Retinal pigment epithelial cell (primary cell): ENCODE data around the gene CFAP46.

Experiments used
- DNase-seq: peaks from one replicate; pipeline ENCODE4 v3.0.0-alpha.2; 2010; ENCODE audit warnings: low read depth
- H3K4me3 ChIP-seq: 2 replicates; pipeline ENCODE4 v1.5.1; 2011; ENCODE audit warnings: mild to moderate bottlenecking, low read length, control low read depth, moderate library complexity
- TF ChIP-seq, protein P1 (sequence below): conservative IDR thresholded peaks from 2 replicates; pipeline ENCODE4 v1.5.1; 2011; ENCODE audit warnings: low read depth, low read length, control low read depth, inconsistent platforms

CFAP46 gene

DNA sequence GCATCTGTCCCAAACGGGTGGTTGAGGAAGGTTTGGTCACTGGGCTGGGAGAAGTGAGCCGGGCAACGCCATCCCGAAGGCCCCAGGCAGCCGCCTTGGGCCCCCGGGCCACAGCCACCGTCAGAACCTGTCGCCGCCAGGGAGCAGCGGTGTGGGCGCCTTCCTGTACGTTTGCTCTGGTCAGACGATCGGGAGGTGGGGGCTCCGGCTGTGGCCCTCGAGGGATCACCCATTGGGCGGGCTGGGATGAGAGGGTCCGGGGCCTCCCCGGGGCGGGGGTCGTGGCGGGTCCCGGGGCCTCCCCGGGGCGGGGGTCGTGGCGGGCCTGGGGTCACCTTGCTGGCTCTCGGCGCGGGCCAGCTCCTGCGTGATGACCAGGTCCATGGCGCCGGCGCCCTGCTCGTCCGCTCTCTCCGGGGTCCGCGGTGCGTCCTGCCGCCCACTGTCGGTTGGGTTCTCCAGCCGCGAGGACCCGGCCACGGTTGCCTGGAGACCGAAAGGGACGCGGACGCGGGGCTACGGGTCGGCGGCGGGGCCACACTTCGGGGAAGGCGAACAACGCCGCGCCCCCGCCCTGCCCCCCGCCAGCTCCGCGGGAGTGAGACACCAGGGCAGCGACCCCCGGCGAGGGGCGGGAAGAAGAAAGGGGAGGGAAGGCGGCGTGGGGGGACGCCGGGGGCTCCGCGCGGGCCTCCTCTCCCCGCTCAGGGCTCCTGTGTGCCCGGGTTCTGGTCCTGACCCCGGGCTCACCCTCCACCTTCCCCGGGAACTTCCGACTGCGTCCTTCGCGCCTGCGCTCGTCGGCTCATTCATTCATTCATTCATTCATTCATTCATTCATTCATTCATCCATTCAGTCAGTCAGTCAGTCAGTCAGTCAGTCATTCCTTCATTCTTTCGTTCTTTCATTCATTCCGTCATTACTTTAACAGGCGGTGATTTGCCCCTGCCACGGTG lies at the start of gene CFAP46:
Gene CFAP46 (minus strand): TSS at position 470 of the 957 bp plus-strand sequence. CDS start 86 bp downstream, at position 384.
- H3K4me3 ChIP-seq: peak within 1 kb of the TSS; percentile 47
- no peak for DNase-seq
- TF ChIP-seq, protein P1, sequence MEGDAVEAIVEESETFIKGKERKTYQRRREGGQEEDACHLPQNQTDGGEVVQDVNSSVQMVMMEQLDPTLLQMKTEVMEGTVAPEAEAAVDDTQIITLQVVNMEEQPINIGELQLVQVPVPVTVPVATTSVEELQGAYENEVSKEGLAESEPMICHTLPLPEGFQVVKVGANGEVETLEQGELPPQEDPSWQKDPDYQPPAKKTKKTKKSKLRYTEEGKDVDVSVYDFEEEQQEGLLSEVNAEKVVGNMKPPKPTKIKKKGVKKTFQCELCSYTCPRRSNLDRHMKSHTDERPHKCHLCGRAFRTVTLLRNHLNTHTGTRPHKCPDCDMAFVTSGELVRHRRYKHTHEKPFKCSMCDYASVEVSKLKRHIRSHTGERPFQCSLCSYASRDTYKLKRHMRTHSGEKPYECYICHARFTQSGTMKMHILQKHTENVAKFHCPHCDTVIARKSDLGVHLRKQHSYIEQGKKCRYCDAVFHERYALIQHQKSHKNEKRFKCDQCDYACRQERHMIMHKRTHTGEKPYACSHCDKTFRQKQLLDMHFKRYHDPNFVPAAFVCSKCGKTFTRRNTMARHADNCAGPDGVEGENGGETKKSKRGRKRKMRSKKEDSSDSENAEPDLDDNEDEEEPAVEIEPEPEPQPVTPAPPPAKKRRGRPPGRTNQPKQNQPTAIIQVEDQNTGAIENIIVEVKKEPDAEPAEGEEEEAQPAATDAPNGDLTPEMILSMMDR: no peak

DNA sequence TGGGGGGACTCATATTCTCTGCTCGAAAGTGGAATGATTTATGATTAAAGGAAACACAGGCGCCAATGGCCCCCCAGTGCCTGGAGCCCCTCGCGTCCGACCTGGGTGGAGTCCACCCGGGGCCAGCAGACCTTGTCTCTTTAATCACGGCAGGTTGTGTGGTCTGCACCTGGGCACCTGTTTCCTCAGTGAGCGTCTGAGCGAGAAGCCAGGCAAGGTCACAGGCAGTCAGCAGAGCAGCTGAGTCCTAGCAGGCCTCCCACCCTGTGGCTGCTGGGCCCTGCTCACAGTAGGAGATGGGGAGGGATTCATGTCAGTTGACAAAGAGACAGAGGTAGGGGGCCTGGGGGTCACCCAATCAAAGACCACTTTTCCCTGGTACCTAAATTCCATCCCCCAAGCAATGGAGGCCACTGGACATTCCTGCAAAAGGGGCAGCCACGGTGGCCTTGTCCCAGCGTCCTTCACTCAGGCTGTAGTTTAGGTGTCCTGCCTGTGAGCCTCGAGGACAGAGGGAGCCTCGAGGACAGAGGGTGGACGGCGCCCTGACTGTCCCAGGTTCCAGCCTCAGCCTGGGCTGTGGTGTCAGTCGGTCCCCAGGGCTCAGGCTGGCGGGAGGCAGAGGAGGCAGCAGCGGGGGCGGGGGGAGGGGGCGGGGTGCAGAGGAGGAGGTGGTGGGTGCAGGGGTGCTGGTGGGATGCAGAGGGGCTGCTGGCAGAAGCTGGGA lies 49.5 kb upstream of the CFAP46 start:
- no peak overlapping the region for H3K4me3 ChIP-seq
- DNase-seq: no peak
- TF ChIP-seq, protein P1: no peak

DNA sequence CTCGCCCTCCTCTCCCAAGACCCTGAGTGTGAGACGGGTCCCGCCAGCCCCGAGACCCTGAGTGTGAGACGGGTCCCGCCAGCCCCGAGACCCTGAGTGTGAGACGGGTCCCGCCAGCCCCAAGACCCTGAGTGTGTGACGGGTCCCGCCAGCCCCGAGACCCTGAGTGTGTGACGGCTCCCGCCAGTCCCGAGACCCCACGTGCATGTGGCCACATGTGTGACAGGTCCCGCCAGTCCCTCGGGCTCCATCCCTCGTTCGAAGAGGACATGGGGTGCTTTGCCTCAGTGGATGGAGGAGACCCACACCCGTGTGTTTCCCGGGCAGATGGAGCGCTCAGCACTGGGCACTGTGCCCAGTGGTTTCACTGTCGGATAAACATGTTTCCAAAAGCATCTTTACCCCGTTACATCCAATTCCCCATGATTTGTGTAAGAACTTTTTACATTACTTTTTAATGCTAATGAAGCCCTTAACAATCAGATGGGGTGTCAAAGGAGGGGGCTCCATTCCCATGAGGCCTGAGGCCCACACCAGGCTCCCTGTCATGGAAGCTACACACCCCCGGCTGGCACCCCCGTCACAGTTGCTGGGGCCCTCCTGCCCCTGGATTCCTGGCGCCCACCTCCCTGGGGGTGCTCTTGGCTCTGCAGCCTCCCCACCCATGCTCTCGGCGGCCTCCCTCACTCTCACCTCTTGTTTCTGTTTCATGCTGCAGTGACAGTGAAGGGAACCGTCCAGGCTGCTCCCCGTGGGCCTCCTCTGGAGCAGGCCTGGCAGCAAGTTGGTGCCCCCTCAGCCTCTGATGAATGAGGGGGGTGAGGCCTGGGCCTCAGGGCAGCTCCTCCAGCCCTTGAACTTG lies 48.5 kb upstream of the CFAP46 start:
- DNase-seq: no peak
- TF ChIP-seq, protein P1: no peak
- no peak overlapping the region for H3K4me3 ChIP-seq

DNA sequence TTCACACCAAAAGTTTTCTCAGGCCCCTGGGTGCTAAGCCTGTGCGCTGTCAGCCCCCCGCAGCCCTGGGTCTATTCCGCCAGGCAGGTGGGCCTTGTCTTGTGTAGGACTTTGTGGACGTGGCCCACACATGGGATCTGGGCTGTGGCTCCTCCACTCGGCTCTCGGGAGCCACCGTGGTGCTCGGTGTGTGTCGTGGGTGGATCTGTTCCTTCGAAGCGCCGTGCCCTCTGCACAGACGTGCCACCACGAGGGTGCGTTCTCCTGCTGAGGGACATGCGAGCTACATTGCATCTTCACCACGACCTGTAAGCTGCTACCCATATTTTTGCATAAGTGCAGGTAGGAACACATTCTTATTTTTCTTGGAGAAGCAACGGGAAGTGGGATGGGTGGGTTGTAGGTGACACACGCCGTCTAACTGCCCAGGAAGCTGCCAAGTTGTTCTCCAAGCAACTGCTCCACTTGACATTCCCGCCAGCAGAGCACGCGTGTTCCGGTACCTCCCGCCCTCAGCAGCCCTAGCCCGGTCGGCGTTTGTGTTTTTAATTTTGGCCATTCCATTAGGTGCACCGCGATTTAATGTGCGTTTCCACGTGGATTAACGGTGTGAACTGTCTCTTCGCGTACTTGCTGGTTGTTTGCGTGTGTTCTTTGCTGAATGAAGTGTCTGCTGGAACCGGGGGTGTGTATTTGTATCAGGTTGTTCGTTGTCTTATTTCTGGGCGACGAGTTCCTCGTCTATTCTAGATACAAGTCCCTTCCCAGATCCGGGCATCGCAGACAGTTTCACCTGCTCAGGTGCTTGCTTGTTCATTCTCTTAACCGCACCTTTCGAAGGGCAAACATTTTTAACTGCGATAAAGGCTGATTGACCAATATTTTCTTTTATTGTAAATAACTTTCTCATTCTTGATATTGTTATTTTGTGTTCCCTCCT lies 47.4 kb upstream of the CFAP46 start:
- H3K4me3 ChIP-seq: no peak overlapping the region
- no peak for DNase-seq
- TF ChIP-seq, protein P1: no peak

DNA sequence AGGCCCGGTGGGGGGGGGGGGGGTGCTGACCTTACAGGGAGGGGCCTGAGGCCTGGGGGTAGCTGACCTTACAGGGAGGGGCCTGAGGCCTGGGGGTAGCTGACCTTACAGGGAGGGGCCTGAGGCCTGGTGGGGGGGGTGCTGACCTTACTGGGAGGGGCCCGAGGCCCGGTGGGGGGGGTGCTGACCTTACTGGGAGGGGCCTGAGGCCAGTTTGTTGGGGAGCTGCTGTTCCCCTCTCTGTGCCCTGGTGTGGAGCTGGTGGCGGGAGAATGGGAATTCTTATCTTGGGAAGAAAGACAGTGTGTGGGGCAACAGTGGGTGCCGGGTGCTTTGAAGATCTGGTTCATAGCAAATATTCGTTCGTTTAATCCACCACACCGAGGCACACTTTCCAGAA lies 46.6 kb upstream of the CFAP46 start:
- TF ChIP-seq, protein P1: no peak
- no peak overlapping the region for H3K4me3 ChIP-seq
- no peak for DNase-seq
